Cardiac ventricle fibroblast (primary cell): ENCODE data around the gene FASLG. TPM values are rescaled to one million over a fixed set of nuclear protein-coding genes. Genes with fewer than 3 reads are reported as not detected.

Source experiments
- total RNA-seq: library from RNA; depleted of rRNA; stranded (reverse); fragments of >200 nt; gene quantifications from 2 replicates; pipeline ENCODE4 v1.2.3, GENCODE V29; 2015

Gene FASLG, protein sequence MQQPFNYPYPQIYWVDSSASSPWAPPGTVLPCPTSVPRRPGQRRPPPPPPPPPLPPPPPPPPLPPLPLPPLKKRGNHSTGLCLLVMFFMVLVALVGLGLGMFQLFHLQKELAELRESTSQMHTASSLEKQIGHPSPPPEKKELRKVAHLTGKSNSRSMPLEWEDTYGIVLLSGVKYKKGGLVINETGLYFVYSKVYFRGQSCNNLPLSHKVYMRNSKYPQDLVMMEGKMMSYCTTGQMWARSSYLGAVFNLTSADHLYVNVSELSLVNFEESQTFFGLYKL
- total RNA-seq = not detected in 2 replicates

DNA sequence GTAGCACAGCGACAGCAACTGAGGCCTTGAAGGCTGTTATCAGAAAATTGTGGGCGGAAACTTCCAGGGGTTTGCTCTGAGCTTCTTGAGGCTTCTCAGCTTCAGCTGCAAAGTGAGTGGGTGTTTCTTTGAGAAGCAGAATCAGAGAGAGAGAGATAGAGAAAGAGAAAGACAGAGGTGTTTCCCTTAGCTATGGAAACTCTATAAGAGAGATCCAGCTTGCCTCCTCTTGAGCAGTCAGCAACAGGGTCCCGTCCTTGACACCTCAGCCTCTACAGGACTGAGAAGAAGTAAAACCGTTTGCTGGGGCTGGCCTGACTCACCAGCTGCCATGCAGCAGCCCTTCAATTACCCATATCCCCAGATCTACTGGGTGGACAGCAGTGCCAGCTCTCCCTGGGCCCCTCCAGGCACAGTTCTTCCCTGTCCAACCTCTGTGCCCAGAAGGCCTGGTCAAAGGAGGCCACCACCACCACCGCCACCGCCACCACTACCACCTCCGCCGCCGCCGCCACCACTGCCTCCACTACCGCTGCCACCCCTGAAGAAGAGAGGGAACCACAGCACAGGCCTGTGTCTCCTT, at the start of gene FASLG:
Gene FASLG (plus strand): TSS at position 233 of the 583 bp plus-strand sequence. CDS start 99 bp downstream, at position 332.

Other genes starting within 250 kb of the FASLG start
- not detected in 2 replicates for gene C1orf105, start 238.4 kb upstream of the FASLG start, total RNA-seq
- 12.0 and 15.5 TPM in 2 replicates for gene PIGC, start 215.0 kb upstream of the FASLG start, total RNA-seq
- gene SUCO, start 126.0 kb upstream of the FASLG start, total RNA-seq = 16.0 and 20.3 TPM in 2 replicates